Omental fat pad (tissue), 4 donors: ENCODE results near the gene AGT. TPM values are rescaled to one million over a fixed set of nuclear protein-coding genes. Genes with fewer than 3 reads are reported as not detected.

ENCODE experiments used
- ATAC-seq: fragments of 150-250 bp; one replicate; pipeline ENCODE4 v1.9.1; 2016; ENCODE audit warnings: mild to moderate bottlenecking, moderate library complexity; ENCODE audit not compliant: low FRiP score
- DNase-seq: peaks from one replicate; pipeline ENCODE4 v3.0.0-alpha.2; 2019; ENCODE audit warnings: low spot score
- CTCF ChIP-seq, 3 donors: fragments of 450-650 bp; IDR thresholded peaks; one replicate each; pipeline ENCODE4 v1.5.1; 2016 to 2017; ENCODE audit warnings: antibody characterized with exemption in 3 of 3, mild to moderate bottlenecking in 3 of 3, moderate library complexity in 2 of 3
- total RNA-seq, 4 donors: library from RNA; depleted of rRNA; stranded (reverse); fragments of >200 nt; gene quantifications; one replicate each; pipeline ENCODE4 v1.1.0, GENCODE V29; 2016

Gene AGT
- total RNA-seq, 4 donors from 2014 or later, result 2.5 to 10.7 (median 4.0) TPM

- no peak for ATAC-seq
- TF ChIP-seq CTCF (IDR thresholded peaks at IDR 0.05), result no peak
These were observed 23.8 kb downstream of the AGT start for GRCh38 chr1:230690101-230690500.

GRCh38 chr1:230686747-230687146, 27.2 kb downstream of the AGT start:
- DNase-seq (no peak), ATAC-seq (no peak)
- no peak for TF ChIP-seq CTCF (IDR thresholded peaks at IDR 0.05)

More at GRCh38 chr1:230690101-230690500, 23.8 kb downstream of the AGT start:
- no peak for DNase-seq

DNA sequence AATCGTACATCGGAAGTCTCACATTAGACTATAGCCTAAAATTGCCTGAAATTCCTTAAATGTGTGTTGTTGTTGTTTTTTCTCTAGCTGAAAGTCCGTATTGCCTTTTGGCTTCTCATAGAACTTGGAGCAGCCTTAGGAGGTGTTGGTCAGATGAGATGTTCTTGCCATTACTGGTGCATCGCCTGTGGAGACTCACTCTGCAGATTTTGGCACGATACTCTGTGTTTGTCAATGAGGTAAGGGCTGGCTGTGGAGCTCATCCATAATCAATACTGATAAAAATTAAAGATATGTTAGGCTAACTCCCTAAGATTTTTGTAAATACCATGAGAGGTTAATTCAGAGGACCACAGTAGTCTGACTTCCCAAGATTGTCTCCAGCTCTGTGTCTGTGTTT, 28.9 kb downstream of the AGT start:
- DNase-seq, result no peak
- TF ChIP-seq CTCF (IDR thresholded peaks at IDR 0.05), result no peak
- ATAC-seq, result no peak

- ATAC-seq (no peak), DNase-seq (no peak)
- TF ChIP-seq CTCF (IDR thresholded peaks at IDR 0.05), result no peak
These were observed 29.8 kb downstream of the AGT start for GRCh38 chr1:230684146-230684545.

GRCh38 chr1:230682882-230683610, 30.9 kb downstream of the AGT start:
- TF ChIP-seq CTCF (IDR thresholded peaks at IDR 0.05), result no peak
- ATAC-seq, result no peak
- no peak for DNase-seq

DNA sequence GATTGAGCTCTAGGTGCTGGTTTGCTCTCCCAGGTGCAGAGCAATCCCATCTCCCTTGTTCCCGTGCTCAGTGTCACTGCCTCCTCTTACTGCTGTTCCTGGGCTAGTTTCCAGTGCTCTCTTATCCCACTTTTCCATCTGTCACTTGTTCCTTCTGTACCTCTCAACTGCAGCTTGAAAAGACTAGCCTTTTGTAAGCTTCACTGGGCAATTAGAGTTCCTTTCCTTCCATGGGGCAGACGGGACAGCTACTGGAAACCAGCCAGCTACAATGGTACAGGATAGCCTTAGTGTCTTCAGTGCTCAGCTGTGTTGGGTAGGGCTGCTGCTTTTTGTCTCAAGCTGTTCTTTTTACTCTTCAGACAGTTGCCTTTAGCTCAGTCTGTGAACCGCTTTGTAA, 31.6 kb downstream of the AGT start:
- ATAC-seq, result no peak
- DNase-seq, result no peak
- TF ChIP-seq CTCF (IDR thresholded peaks at IDR 0.05), result no peak

DNA sequence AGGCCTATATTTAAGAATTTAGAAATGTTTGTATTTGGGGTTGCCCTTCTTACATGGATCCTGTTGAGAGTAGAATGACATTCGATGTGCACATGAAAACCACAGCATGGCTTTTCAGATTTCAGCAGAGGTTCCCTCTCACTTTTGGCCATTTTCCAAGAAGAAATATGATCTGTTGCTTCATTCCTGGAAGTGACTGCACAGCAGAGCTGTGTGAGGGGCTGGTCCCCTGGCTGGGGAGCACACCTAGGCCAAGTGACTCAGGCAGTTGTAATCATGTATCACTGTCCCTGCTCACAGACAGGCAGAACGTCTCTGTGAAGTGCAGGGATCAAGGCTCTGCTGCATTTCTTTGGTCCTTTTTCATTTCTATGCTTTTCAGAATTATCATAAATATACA, 32.3 kb downstream of the AGT start:
- DNase-seq (no peak), ATAC-seq (peak; percentile 80)
- TF ChIP-seq CTCF (IDR thresholded peaks at IDR 0.05), result no peak
